ENCODE measurements around the gene TNFAIP2.
"Not testable (repeated sequence)": the region's sequence is repeated elsewhere in the genome, so short reads cannot be mapped to it uniquely, and the experiment has no call there.

TNFAIP2 gene

GRCh38 chr14:103156651-103157378 is 33.6 kb downstream of the TNFAIP2 start:
- no peak for DNase-seq

DNA sequence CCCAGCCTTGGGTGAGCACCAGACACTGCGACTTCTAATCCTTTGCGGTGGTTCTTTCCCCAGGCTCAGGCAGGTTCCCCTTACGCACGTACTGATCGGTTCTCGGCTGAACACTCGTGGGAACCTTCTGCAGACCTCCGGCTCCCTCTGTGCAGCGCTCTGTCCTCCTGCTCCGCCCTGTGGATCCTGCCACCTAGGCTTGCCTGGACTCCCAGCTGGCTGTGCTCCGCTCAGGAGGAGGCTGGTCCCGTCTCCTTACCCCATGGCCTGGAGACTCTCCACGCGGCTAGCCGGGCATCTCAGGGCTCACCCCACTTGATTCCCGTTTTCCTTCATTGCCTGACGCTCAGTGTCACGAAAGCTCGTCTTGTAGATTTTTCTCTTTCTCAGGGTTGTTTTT is 34.7 kb downstream of the TNFAIP2 start:
- DNase-seq, result no peak

DNA sequence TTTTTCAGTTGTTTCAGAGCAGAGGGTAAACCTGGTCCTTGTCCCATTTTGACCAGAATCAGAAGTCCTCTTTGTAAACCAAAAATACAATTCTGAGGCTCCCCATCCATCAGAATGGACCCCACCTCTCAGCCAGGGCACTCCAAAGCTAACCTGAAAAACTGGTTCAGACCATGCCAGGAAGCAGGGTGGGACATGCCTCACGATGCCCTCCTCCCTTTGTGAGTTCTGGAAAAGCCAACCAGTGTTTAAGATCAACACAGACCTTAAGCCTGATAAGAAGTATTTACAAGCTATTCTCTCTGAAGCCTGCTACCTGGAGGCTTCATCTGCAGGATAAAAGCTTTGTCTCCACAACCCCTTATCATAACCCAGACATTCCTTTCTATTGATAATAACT is 35.4 kb downstream of the TNFAIP2 start:
- DNase-seq, result no peak

DNA sequence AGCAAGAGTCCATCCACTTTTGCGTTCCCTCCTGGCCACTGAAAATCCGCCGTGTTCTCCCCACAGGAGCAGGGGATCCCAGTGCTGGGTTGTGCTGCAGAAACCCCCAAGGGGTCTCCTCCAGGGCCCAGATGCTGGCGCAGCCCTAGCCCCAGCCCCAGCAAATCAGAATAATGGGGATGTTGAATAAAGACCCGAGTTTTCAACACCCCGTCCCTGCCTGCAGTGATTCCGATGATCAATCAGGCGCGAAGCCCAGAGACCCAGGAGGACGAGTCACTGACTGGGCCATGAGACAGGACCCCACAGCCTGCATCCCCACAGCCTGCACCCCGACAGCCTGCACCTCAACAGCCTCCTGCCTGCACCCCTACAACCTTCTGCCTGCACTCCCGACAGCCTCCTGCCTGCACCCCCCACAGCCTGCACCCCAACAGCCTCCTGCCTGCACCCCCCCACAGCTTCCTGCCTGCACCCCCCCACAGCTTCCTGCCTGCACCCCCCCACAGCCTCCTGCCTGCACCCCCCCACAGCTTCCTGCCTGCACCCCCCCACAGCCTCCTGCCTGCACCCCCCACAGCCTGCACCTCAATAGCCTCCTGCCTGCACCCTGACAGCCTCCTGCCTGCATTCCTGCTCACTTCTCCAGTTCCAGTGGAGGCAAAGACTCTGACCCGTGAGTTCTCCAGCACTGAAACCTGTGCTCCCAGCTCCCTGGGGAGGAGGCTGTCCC is 37.2 kb downstream of the TNFAIP2 start:
- no peak for DNase-seq

- DNase-seq, result no peak
Measured at GRCh38 chr14:103161054-103161397, 37.8 kb downstream of the TNFAIP2 start.

DNA sequence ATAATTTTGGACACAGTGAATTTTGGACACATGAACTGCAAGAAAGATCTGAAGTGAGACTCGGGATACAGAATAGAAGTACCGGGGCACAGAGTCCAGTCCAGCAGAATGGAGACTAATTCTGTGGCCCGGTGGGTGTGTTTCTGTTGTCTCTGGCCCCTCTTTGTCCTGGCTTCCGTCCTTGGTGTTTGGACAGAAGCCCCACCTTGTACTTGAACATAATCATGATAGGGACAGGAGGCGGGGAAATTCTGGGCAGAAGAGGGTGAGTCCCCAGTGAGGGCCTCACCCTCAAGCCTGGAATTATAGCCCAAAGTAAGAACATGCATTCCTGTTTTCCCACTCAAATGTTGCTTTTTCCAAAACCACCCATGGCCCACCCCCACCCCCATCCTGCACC is 39.9 kb downstream of the TNFAIP2 start:
- DNase-seq, result no peak

DNA sequence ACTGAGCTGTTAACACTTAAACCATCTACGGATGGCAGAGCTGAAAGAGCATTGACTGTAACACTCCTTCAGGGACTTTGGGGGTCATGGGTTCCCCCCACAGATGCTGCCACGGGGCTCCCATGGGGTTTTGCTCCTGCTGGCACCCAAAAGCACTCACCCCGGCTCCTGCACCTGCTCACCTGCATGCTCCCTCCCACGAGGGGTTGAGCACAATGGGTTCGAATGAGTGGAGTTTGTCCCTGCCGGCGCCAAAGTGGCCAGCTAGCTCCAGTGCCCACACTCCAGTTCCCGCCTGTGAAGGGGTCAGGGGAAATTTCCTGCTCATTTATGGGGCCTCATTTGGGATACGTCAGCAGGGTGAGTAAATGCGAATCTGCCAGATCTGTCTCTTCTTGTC is 40.7 kb downstream of the TNFAIP2 start:
- no peak for DNase-seq

DNA sequence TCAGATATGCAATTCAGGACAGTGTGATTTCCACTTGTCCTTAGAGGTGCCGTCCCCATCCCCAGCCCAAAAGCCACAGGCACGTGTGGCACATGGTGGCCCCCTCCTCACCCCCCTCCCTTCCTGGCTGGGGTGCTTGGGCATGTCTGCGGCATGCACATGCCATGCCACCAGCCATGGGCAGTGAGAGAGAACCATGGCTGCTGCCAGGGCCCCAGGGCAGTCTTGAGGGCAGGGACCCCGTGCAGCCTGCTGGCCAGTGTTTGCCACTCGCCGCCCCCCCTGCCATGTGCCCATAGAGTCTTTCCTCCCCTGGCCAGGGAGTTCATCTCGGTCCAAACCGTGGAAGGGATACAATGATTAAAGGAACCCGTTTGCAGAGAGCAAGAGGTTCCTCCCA is 41.5 kb downstream of the TNFAIP2 start:
- no peak for DNase-seq

- no peak for DNase-seq
Measured at GRCh38 chr14:103165323-103165722, 42.1 kb downstream of the TNFAIP2 start.

DNA sequence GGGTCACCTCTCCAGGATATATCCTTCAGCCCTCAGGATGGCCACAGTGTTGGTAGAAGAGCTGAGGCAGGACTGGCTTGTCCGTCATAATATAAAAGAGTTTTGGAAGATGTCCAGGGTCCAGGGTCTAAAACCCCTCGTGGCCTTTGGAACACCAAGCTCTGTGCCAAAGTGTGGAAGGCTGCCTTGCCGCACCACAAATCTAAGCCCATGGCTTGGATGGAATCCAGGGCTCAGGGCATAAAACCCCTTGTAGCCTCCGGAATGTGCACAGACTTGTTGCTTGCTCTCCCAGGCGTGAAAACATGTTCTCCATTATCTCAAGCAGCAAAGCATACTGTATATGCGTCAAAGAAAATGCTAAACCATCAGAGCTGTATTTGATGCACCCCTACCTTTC is 46.7 kb downstream of the TNFAIP2 start:
- DNase-seq, result no peak

DNA sequence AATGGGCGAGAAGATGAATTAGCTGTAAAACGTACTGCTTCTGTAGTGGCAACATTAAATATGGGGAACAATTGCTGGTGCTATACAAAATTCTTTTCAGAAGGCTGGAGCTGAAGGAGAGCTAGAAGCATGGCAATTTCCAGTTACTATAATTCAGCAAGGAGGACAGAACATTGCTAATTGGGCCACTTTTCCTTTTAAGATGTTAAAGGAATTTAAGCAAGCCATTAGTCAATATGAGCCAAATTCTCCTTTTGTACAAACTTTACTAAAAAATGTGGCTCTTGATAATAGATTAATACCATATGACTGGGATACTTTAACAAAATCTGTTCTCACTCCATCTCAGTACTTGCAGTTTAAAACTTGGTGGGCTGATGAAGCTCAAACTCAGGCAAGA is 47.9 kb downstream of the TNFAIP2 start:
- DNase-seq, result not testable (repeated sequence)

- DNase-seq, result no peak
Measured at GRCh38 chr14:103172921-103173320, 49.7 kb downstream of the TNFAIP2 start.

GRCh38 chr14:103173887-103174286 is 50.6 kb downstream of the TNFAIP2 start:
- not testable (repeated sequence) for DNase-seq

DNA sequence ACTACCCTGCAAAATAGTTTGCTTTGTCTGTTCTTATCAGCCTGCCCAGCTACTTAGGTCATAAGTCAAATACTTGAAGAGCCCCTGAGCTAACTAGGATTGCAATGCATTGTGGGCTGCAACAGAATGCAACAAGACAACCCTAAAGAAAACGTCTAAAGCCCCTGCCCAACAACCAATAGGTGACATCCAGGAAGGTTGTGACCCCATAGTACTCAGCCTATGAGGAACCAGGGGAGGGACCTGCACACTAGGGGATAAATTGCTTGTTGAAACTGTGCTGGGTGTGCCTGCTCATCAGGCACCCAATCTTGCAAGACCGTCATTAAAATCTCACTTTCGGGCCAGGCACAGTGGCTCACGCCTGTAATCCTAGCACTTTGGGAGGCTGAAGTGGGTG is 52.9 kb downstream of the TNFAIP2 start:
- not testable (repeated sequence) for DNase-seq

GRCh38 chr14:103177376-103177775 is 54.1 kb downstream of the TNFAIP2 start:
- no peak for DNase-seq

DNA sequence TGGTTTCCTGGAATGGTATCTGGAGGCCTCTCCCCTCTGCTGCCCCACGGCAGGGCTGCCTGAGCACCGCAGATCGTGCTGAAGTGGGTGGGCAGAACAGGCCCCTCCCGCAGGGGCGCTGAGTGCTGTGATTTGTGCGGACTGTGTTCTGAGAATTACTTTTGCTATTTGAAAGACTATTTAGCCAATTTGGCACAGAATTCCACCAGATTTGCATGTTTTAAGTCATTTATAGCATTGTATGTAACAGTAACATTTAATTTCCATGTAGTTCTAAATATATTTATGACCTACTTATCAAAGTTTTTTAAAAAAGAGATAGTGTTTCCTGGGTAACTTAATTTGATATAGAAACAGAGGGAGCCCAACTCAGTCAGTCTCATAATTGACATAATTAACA is 55.3 kb downstream of the TNFAIP2 start:
- no peak for DNase-seq

DNA sequence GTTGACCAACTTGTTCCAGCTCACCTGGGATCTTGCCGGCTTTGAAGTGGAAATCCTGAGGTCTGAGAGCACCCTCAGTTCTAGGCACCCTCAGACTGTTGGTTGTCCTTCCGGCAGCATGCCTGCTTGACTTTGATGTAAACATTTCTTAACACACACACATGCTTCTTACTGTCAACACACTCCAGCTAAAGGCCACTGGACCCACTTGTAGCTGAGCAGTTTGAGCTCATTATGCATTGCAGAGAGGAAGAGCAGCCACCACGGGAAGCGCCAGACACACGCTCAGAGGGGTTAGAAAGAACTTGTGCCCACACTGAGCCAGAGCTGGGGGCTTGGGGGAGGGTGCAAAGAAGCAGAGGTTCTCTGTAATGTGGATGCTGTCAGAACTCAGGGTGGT is 55.8 kb downstream of the TNFAIP2 start:
- DNase-seq, result no peak

GRCh38 chr14:103180331-103180730 is 57.1 kb downstream of the TNFAIP2 start:
- DNase-seq, result no peak

DNA sequence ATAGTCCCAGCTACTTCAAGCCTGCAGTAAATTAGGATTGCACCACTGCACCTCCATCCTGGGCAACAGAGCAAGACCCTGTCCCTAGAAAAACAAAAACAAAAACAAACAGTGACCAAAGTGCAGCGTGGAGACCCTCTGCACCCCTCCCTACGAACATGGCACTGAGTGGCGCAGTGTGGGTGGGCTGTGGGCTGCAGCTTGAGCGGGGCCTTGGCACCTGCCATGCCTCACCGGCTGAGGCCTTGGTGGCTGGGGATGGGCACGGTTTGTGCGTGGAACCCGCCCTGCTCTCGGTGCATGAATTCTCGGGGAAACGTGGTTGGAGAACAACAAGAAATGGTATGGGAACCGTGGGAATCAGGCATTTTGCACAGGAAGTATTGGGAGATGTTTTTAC is 60.8 kb downstream of the TNFAIP2 start:
- DNase-seq, result no peak

DNA sequence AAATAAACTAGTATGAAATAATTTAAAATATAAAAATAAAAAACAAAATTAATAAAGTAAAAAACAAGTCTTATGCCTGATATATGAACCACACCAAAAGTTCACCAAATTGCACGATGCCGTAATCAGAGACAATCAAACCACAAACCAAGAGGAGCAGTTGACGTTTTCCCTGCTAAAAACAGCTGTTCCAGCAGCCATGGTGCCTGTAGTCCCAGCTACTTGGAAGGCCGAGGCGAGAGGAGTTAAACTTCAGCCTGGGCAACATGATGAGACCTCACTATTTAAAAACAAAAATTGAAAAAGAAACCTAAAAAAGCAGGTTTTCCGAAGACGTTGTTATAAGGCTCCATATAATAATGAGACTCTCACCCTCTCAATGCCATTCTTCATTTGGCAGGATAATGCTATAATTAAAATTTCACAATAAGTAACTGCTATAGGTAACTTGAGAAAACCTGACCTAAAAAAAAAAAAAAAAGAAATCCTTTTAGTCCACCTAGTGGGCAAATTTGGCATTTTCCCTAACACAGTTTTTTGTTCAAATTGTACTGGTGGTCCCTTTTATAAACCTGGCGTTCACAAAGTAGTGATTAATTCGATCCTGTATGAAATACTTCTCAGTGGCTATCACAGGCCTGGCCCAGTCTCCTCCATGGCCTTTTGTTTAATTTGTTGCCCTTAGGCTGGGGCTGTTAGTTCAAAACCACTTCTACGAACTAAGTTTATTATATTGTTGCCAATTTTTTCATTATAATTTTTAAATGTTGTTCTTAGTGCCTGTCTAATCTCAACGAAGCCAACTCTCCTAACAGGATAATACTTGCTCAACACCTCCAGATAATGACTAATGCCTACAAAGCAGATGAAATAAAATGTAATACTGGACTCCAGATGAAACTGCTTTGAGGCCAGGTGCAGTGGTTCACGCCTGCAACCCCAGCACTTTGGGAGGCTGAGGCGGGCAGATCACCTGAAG is 62.1 kb downstream of the TNFAIP2 start:
- peak in 1 of 2 donors; percentile 34 for DNase-seq

- DNase-seq, result no peak
Measured at GRCh38 chr14:103186241-103186822, 63.1 kb downstream of the TNFAIP2 start.
